GM10847 (cell line): ENCODE results near the gene TNP2.

Experiments used
- POLR2A ChIP-seq: IDR thresholded peaks from 2 replicates; pipeline ENCODE4 v1.6.1; 2011; ENCODE audit not compliant: insufficient read length; ENCODE audit errors: extremely low read depth

Gene TNP2

GRCh38 chr16:11255737-11256660 is 13.1 kb downstream of the TNP2 start, which contains the start of gene SOCS1:
Gene SOCS1 (minus strand): TSS chr16:11256204. CDS start chr16:11255478, 726 bp downstream.
- peak; percentile 99 for TF ChIP-seq POLR2A

GRCh38 chr16:11254913-11255736 is 14.0 kb downstream of the TNP2 start:
- TF ChIP-seq POLR2A, result no peak

- TF ChIP-seq POLR2A, result no peak
Observed at GRCh38 chr16:11253995-11254912, 14.9 kb downstream of the TNP2 start.

GRCh38 chr16:11253009-11253994 is 15.8 kb downstream of the TNP2 start:
- TF ChIP-seq POLR2A, result no peak

GRCh38 chr16:11252482-11252931 is 16.6 kb downstream of the TNP2 start:
- TF ChIP-seq POLR2A, result no peak

- TF ChIP-seq POLR2A, result no peak
Observed at GRCh38 chr16:11251525-11252481, 17.3 kb downstream of the TNP2 start.

GRCh38 chr16:11250786-11251524 is 18.2 kb downstream of the TNP2 start:
- TF ChIP-seq POLR2A, result no peak

GRCh38 chr16:11250091-11250785 is 18.9 kb downstream of the TNP2 start:
- peak; percentile 27 for TF ChIP-seq POLR2A

GRCh38 chr16:11249233-11250061 is 19.7 kb downstream of the TNP2 start:
- TF ChIP-seq POLR2A, result no peak

- no peak for TF ChIP-seq POLR2A
Observed at GRCh38 chr16:11248133-11248532, 21.0 kb downstream of the TNP2 start.
